GM18867 (cell line): Measurements from ENCODE around the gene SLC11A2.
"Not testable (repeated sequence)": the region's sequence is repeated elsewhere in the genome, so short reads cannot be mapped to it uniquely, and the experiment has no call there.

Experiments
- ATAC-seq: cut with Tn5 transposase; IDR thresholded peaks from one replicate; pipeline ENCODE4 v1.9.1; 2021; ENCODE audit warnings: mild to moderate bottlenecking, moderate library complexity; ENCODE audit not compliant: unreplicated experiment

SLC11A2 gene

GRCh38 chr12:50991291-50991690, 34.9 kb downstream of the SLC11A2 start:
- ATAC-seq: no peak

DNA sequence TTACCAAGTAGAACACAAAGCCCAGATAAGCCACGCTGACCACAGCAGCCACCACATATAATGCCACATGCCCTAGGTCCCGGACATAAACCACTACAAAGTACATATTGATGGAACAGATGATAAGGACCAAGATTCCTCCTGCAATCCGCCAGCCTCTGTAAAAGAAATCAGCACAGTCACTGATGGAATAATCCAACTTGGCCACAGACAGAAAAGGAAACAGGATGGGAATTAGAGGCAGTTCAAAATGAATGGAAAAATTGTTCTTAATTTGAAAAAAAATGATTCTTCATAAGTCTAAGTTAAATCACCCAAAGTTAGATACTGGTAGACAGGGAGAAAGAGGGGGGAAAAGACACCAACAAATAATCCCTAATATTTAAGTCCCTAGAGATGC, 35.4 kb downstream of the SLC11A2 start:
- no peak for ATAC-seq

DNA sequence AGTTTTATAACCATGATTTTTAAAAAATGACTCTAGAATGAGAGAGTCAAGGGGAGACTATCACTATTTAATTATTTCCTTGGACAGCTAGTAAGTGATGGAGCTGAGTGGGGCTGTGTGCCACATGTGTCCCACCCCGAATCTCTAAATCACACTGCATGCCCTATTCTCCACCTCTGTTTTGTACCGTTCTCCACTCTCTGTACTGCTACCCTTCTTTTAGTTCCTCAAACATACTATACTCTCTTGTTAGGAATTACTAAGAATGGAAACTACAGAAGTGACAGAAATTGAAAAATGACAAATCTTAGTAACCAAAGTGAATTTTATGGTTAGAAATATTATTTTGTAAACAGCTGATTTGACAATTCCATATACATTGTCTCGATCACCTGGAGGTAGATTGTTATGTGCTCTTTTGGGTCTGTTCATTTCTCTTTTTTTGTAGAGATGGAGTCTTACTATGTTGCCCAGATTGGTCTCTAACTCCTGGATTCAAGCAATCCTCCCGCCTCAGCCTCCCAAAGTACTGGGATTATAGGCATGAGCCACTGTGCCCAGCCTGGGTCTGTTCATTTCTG, 35.9 kb downstream of the SLC11A2 start:
- no peak for ATAC-seq

GRCh38 chr12:50988871-50989270, 37.3 kb downstream of the SLC11A2 start:
- no peak for ATAC-seq

- ATAC-seq: no peak
Measured at GRCh38 chr12:50988051-50988450, 38.1 kb downstream of the SLC11A2 start.

DNA sequence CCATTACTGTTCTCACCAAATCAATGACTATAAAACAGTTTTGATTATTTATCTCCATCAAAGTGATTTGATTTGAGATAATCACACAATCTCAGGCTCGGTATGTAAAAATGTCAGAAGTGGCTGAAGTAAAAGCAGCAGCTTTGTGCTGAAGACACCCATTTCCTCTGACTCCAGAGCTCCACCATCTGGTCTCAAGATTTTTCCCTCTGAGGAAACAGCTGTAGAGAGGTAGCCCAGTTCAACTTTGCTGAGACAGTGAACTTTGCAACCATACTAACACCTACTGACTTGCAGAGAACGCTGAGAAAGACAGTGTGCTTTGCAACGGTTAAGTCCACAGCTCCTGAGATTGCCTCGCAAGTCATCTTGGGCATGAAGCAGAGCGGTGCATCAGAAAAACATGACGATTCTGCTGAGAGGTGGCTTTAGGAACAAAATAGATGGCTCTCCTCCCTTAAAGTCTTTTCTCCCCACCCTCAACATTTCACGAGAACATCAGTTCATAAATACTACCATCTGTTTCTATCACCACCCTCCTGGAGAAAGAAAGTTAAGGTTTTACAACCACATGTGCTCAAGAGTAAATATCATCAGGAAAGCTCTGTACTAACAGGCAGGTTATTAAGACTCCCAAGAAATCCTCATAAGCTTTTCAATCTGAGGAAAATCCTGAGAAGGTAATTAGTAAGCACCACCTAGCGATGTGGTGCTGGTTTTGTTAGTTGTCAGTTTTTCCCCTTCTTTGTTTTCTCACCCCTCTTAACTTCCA, 39.0 kb downstream of the SLC11A2 start:
- no peak for ATAC-seq

DNA sequence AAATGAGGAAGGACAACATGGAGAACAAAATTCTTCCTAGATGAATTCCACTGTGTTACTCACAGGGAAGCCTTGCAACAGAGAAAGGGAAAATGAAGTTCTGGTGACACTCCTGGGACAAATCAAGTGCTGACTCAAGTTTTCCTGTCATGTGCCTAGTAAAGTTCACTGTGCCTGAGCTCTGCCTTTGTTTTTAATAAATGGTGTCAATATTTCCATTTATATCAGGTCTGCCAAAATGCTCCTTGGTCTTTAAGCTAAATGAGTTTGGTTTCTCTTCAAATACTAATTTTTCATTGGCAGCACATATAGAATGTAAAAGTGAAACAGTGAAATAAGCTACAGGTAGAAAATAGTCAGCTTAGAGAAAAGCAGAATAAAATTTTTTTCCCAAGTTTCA, 40.9 kb downstream of the SLC11A2 start:
- ATAC-seq: no peak

DNA sequence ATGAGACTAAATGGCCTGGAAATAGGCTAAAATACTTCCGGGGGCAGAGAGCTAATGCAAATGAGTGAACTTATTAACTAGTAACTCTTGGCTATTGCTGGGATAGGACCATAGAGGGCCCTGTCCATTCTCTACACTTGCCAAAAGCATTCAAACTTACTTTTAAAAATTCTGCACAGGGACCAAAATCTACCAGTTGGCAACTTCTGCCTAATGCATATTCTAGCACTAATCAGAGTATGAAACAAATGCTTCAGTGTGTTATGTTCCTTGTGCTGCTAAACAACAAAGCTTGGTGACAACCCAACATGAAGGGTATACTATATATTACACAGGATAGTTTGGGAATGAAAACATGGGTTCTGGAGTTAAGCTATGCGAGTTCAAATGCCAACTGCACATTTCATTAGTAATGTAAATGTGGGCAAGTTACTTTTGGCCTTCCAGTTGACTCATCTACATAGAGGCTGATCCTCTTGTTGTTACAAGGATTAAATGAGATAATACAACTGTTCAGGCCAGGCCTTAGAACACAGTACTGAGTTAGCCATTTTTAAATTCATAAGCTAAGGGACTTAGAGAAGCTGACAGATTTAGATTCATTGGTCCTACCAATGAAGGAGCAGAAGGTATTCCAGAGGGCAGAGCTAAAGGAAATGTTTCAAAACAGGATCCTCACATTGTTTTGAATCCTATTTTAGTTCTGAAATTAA, 41.4 kb downstream of the SLC11A2 start:
- no peak for ATAC-seq

GRCh38 chr12:50981319-50982239, 44.6 kb downstream of the SLC11A2 start:
- no peak for ATAC-seq

GRCh38 chr12:50980545-50980944, 45.6 kb downstream of the SLC11A2 start:
- ATAC-seq: no peak

DNA sequence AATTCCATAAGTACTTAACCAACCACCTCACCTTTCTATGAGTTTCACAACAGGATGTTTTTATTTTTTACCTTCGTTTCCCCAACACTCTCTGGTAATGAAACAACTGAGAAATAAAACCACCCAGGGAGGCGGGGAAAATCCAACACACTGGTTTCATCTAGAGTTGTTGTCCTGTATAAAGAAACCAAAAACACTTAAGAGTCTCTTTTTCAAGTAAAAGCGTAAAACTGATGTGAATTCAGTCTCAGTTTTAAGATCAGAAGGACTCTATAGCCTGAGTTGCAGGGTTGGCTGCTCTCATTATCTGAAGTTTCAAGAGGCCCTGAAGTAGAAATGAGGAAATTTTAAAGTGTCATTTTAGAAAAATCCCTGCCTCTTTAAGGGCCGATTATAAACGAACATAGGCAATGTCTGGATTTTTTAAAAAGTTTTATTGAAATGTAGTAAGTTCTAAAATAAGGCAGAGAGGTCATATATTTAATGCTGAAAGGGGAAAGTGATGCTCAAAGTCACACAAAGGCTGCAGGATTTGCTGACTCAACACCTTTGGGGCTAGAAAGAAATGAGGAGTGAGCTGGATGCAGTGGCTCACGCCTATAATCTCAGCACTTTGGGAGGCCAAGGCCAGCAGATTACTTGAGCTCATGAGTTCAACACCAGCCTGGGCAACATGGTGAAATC, 46.7 kb downstream of the SLC11A2 start:
- ATAC-seq: no peak

GRCh38 chr12:50971946-50972345, 54.2 kb downstream of the SLC11A2 start:
- ATAC-seq: no peak

DNA sequence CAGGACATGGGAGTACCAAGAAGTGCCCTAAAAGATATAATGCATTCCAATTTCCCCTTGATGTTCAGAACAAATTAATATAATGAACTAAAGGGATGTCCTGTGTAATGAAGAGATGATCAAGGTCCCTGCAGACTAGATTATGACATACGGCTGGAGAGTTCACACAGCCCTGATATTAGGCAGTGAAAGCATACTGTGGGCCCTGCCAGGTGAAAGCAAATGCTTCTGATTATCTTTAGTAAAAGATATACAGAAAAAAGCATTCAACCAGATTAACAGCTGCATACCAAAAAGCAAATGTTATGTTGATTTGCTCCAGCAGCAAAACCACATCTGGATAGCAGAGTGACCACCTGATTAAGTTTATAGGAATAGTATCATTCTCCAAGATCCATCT, 61.8 kb downstream of the SLC11A2 start:
- no peak for ATAC-seq

- ATAC-seq: no peak
Measured at GRCh38 chr12:50961708-50962107, 64.5 kb downstream of the SLC11A2 start.

GRCh38 chr12:50960130-50960529, 66.1 kb downstream of the SLC11A2 start:
- no peak for ATAC-seq

DNA sequence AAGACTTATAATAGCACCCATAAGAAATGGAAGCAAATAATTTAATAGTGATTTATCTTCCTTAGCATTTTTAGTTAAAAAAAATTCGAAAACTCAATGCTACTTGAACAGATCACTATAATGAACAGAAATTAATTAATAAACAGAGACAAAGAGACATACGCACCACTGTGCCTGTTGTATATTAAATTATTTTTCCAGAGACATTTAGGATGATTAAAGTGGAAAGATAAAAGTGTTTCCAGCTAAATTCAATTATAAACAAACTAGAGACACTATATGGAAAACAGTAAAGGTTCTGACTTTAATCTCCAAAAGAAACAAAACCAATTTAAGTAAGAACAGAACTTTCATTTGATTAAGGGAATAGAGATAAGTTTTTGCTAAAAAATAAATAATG, 70.5 kb downstream of the SLC11A2 start:
- ATAC-seq: no peak

GRCh38 chr12:50955288-50955687, 70.9 kb downstream of the SLC11A2 start:
- no peak for ATAC-seq

GRCh38 chr12:50954789-50955188, 71.4 kb downstream of the SLC11A2 start:
- ATAC-seq: not testable (repeated sequence)

DNA sequence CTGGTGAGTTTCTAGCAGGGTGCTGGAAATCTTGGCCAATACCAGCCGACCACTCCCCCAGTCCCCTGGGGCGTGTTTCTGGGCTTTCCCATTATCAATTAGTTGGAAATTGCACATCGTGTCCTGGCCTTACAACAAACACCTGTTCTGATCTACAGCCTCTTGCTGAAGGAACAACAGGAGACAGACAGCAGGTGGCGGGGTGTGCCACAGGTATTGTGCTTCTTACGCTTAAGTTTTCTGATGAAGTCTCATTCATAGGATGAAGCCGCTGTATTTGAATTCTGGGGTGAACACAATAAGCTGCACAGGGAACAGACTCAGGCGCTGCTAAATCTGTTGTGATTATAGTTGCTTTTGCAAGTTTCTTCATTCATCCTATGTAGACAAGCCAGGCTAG, 73.1 kb downstream of the SLC11A2 start:
- no peak for ATAC-seq

GRCh38 chr12:50952510-50952909, 73.7 kb downstream of the SLC11A2 start, which contains the start of gene HIGD1C:
Gene HIGD1C, plus strand, starts transcription at chr12:50952544. Its CDS starts 1,455 bp downstream, at chr12:50953999.
- no peak for ATAC-seq
